BJ (cell line): ENCODE results near the gene ZSWIM8. TPM values are rescaled to one million over a fixed set of nuclear protein-coding genes. Genes with fewer than 3 reads are reported as not detected.
"Not testable (repeated sequence)": the region's sequence is repeated elsewhere in the genome, so short reads cannot be mapped to it uniquely, and the experiment has no call there.

Experiments
- CTCF ChIA-PET: fragments of 350-600 bp; formaldehyde crosslinking; extraction: SDS; loops from one replicate; lab custom pipeline; 2021; ENCODE audit warnings: antibody characterized with exemption, inconsistent platforms; lab: Yijun Ruan, JAX
- POLR2A ChIA-PET: fragments of 300-600 bp; sonication (Branson Sonifier 250); formaldehyde crosslinking; extraction: SDS; loops from one replicate; lab custom pipeline; 2021; ENCODE audit warnings: antibody characterized with exemption; lab: Charles Lee
- DNase-seq: peaks from one replicate; pipeline ENCODE4 v3.0.0-alpha.2; 2011; ENCODE audit warnings: low read depth
- H3K27me3 ChIP-seq: 2 replicates; pipeline ENCODE4 v1.6.0; 2011; ENCODE audit warnings: low read length; ENCODE audit not compliant: control insufficient read depth, insufficient read depth
- H3K36me3 ChIP-seq: 2 replicates; pipeline ENCODE4 v1.5.1; 2011; ENCODE audit warnings: low read length; ENCODE audit not compliant: control insufficient read depth, insufficient read depth
- H3K4me3 ChIP-seq: 2 replicates; pipeline ENCODE4 v1.5.1; 2011; ENCODE audit warnings: low read depth, mild to moderate bottlenecking, control low read depth, low read length
- polyA plus RNA-seq: library from polyadenylated mRNA; depleted of rRNA; stranded (reverse); fragments of >200 nt; gene quantifications from 2 replicates; pipeline ENCODE4 v1.2.3, GENCODE V29; 2011
- TF ChIP-seq, protein P1 (sequence below): IDR thresholded peaks from 2 replicates; pipeline ENCODE4 v1.5.1; 2011; ENCODE audit warnings: low read depth, mild to moderate bottlenecking, control low read depth, inconsistent platforms, low read length, moderate library complexity; ENCODE audit not compliant: insufficient read depth

The ZSWIM8 gene
- polyA plus RNA-seq, 1 experiment, result 82.0 TPM

DNA sequence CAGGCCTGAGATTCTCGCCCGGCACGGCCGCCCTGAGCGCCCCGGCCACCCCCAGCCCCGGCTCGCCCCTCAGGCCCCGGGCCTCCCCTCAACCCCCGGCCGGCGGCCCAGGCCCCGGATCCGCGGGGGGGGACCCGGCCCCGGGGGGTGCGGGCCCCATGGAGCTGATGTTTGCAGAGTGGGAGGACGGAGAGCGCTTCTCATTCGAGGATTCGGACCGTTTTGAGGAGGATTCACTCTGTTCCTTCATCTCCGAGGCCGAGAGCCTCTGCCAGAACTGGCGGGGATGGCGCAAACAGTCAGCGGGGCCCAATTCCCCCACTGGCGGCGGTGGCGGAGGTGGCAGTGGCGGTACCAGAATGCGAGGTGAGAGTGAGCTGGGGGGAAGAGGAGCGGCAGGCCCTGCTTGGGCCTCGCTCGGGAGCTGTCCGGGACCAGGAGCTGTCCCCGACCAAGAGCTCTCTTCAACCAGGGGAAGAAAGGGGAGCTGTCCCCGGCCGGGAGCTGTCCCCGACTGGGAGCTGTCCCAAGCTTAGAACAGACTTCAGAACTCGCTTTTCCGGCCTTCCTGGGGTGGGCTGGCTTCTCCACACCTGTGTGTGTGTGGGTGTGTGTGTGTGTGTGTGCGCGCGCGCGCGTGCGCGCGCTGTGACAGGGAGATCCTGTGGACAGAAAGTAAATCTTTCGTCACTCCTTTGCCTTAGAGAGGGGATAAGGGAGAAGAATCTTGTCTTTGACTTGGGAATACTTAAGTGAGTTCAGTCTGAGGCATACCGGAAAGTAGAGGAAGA lies 510 bp downstream of the ZSWIM8 start:
- ChIA-PET CTCF (interaction anchor here (0.6 to 1.7 kb wide), 5 partner anchors 15 to 155 kb away, joined by 3 to 6 read pairs (median 4); no protein-coding TSS in a partner anchor), POLR2A (no interaction called here)
- Histone ChIP-seq H3K27me3 (no peaks in the 10 kb centered on the region), H3K36me3 (peaks cover 21% of the 10 kb centered on the region), H3K4me3 (peak overlapping the region; percentile 74)
- TF ChIP-seq, protein P1, sequence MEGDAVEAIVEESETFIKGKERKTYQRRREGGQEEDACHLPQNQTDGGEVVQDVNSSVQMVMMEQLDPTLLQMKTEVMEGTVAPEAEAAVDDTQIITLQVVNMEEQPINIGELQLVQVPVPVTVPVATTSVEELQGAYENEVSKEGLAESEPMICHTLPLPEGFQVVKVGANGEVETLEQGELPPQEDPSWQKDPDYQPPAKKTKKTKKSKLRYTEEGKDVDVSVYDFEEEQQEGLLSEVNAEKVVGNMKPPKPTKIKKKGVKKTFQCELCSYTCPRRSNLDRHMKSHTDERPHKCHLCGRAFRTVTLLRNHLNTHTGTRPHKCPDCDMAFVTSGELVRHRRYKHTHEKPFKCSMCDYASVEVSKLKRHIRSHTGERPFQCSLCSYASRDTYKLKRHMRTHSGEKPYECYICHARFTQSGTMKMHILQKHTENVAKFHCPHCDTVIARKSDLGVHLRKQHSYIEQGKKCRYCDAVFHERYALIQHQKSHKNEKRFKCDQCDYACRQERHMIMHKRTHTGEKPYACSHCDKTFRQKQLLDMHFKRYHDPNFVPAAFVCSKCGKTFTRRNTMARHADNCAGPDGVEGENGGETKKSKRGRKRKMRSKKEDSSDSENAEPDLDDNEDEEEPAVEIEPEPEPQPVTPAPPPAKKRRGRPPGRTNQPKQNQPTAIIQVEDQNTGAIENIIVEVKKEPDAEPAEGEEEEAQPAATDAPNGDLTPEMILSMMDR, result no peak
- DNase-seq, result no peak

DNA sequence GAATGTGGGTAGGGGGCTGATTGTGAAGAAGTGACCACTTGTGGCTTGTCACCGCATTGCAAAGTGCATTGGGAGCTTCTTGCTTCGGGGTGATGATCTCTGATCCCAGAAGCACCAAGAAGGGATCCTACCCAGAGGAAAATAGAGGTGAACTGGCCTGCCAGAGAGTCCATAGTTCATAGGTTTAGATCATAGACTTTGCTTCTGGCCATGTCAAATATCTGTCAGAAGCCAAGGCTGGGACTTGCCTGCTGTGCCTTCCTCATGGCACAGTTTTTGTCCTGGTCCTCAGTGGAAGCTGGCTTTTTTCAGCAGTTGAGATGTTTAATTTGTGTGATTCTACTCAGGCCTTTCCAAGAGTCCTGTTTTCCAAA lies 1.1 kb downstream of the ZSWIM8 start:
- Histone ChIP-seq H3K36me3 (peaks cover 27% of the 10 kb centered on the region), H3K27me3 (no peaks in the 10 kb centered on the region), H3K4me3 (peak overlapping the region; percentile 74)
- CTCF ChIA-PET, result interaction anchor here (0.6 to 1.7 kb wide), 5 partner anchors 15 to 154 kb away, joined by 3 to 6 read pairs (median 4); no protein-coding TSS in a partner anchor
- DNase-seq, result no peak
- POLR2A ChIA-PET, result no interaction called here
- TF ChIP-seq, protein P1, result no peak

- H3K36me3 ChIP-seq, result peaks cover 34% of the 10 kb centered on the region
- CTCF ChIA-PET, result interaction anchor here (1.7 kb wide), 1 partner anchor 93 kb away, joined by 6 read pairs; no protein-coding TSS in a partner anchor
- H3K27me3 ChIP-seq, H3K4me3 ChIP-seq, POLR2A ChIA-PET, DNase-seq: not testable (repeated sequence)
Observed at GRCh38 chr10:73787031-73787800, 1.8 kb downstream of the ZSWIM8 start.

DNA sequence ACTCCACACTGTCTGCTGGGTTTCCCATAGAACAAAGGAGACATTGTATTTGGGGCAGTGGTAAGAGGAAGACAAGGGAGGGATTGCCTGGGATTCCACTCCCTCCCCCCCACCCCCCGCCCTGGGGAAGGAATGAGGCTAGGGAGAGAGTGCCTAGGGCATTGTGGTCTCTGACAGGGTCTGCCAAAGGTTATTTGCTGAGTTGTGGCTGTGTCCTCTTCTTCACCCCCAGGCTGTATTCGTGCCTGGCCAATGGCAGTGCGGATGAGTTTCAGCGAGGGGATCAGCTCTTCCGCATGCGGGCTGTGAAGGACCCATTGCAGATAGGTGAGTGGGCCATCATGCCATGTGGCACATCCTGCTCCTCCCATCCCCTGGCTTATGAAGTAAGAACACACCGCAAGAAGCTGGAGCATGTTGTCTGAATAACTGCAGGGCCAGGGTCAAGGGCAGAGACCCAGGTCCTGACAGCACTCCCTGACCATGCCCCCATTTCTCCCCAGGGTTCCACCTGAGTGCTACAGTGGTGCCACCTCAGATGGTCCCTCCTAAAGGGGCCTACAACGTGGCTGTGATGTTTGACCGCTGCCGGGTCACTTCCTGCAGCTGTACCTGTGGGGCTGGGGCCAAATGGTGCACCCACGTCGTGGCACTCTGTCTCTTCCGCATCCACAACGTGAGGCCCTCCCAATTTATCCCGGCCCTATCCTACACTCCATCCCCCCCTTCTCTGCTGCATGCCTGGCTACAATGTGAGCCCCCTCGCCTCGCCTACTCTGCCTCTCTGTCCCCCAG lies 3.7 kb downstream of the ZSWIM8 start:
- POLR2A ChIA-PET, result no interaction called here
- no peak for DNase-seq
- H3K36me3 ChIP-seq, result peaks cover 52% of the 10 kb centered on the region

GRCh38 chr10:73789659-73790055 lies 4.3 kb downstream of the ZSWIM8 start:
- Histone ChIP-seq H3K27me3 (no peaks in the 10 kb centered on the region), H3K4me3 (no peak overlapping the region), H3K36me3 (peaks cover 57% of the 10 kb centered on the region)
- no peak for DNase-seq
- CTCF ChIA-PET, result no interaction called here
- TF ChIP-seq, protein P1, result no peak
- POLR2A ChIA-PET, result no interaction called here

More for the DNA sequence above, 3.7 kb downstream of the ZSWIM8 start:
- no peak overlapping the region for H3K4me3 ChIP-seq
- no peaks in the 10 kb centered on the region for H3K27me3 ChIP-seq
- TF ChIP-seq, protein P1, result no peak
- CTCF ChIA-PET, result no interaction called here
